HepG2 (cell line): ENCODE results near the gene ZNF174. TPM values are rescaled to one million over a fixed set of nuclear protein-coding genes. Genes with fewer than 3 reads are reported as not detected.

Experiments
- CEBPB ChIP-seq: IDR thresholded peaks from 2 replicates; pipeline ENCODE4 v1.6.1; 2011; ENCODE audit warnings: low read depth, low read length, improper control_type of control experiment, borderline replicate concordance
- FOXA1 ChIP-seq, 2 experiments: fragments of 450-650 bp in 1 of 2; sonication (generic) in 1 of 2; formaldehyde crosslinking in 1 of 2; IDR thresholded peaks; 2 replicates each; pipeline versions ENCODE4 v1.4.0 to v1.6.1; 2016 to 2020; ENCODE audit warnings: missing genetic modification reagents in 1 of 2
- GTF2F1 ChIP-seq: fragments of 150-350 bp; IDR thresholded peaks from 2 replicates; pipeline ENCODE4 v1.6.1; 2014; ENCODE audit warnings: low read length
- HNRNPH1 ChIP-seq: fragments of 200-400 bp; formaldehyde crosslinking; optimal IDR thresholded peaks from 2 replicates; pipeline ENCODE3; 2017; ENCODE audit warnings: mild to moderate bottlenecking, low read depth, low read length
- HNRNPLL ChIP-seq: fragments of 200-400 bp; formaldehyde crosslinking; IDR thresholded peaks from 2 replicates; pipeline ENCODE4 v1.6.1; 2017; ENCODE audit warnings: mild to moderate bottlenecking, low read depth, low read length; ENCODE audit not compliant: poor library complexity, severe bottlenecking
- HOXA3 ChIP-seq: sonication (generic); formaldehyde crosslinking; IDR thresholded peaks from 2 replicates; pipeline ENCODE4 v1.5.0; 2020; ENCODE audit warnings: missing genetic modification reagents
- KMT2B ChIP-seq: IDR thresholded peaks from 2 replicates; pipeline ENCODE4 v1.6.1; 2016; ENCODE audit warnings: missing genetic modification reagents, missing compliant biosample characterization
- MAZ ChIP-seq, 2 experiments: sonication (generic) in 1 of 2; formaldehyde crosslinking in 1 of 2; IDR thresholded peaks; 2 replicates each; pipeline versions ENCODE4 v1.5.0 to v1.6.1; 2012 to 2020; ENCODE audit warnings: low read depth in 2 of 2, mild to moderate bottlenecking in 2 of 2, borderline replicate concordance in 1 of 2, improper control_type of control experiment in 1 of 2, low read length in 1 of 2, missing genetic modification reagents in 1 of 2, moderate library complexity in 1 of 2
- PAX8 ChIP-seq: sonication (generic); formaldehyde crosslinking; IDR thresholded peaks from 2 replicates; pipeline ENCODE4 v1.8.0; 2022; ENCODE audit warnings: mild to moderate bottlenecking, missing genetic modification reagents, borderline replicate concordance
- REL ChIP-seq: sonication (generic); formaldehyde crosslinking; conservative IDR thresholded peaks from 2 replicates; pipeline ENCODE4 v1.8.0; 2022; ENCODE audit warnings: mild to moderate bottlenecking, missing genetic modification reagents, moderate library complexity
- RFX5 ChIP-seq: IDR thresholded peaks from 2 replicates; pipeline ENCODE4 v1.6.1; 2011; ENCODE audit warnings: low read depth, low read length, improper control_type of control experiment
- SAFB2 ChIP-seq: sonication (generic); formaldehyde crosslinking; IDR thresholded peaks from 2 replicates; pipeline ENCODE4 v1.5.1; 2020; ENCODE audit warnings: missing genetic modification reagents, low read depth, mild to moderate bottlenecking, borderline replicate concordance
- ZNF12 ChIP-seq: sonication (generic); formaldehyde crosslinking; IDR thresholded peaks from 2 replicates; pipeline ENCODE4 v1.5.0; 2020; ENCODE audit warnings: missing genetic modification reagents
- ZNF292 ChIP-seq: sonication (generic); formaldehyde crosslinking; IDR thresholded peaks from 2 replicates; pipeline ENCODE4 v1.8.1; 2022; ENCODE audit warnings: mild to moderate bottlenecking, low read depth, missing genetic modification reagents, borderline replicate concordance
- ZNF446 ChIP-seq: sonication (generic); formaldehyde crosslinking; IDR thresholded peaks from 2 replicates; pipeline ENCODE4 v1.5.0; 2020; ENCODE audit warnings: mild to moderate bottlenecking, missing genetic modification reagents
- ZNF468 ChIP-seq: sonication (generic); formaldehyde crosslinking; IDR thresholded peaks from 2 replicates; pipeline ENCODE4 v1.8.0; 2022; ENCODE audit warnings: mild to moderate bottlenecking, moderate library complexity, missing genetic modification reagents
- ZNF501 ChIP-seq: sonication (generic); formaldehyde crosslinking; IDR thresholded peaks from 2 replicates; pipeline ENCODE4 v1.5.1; 2020; ENCODE audit warnings: mild to moderate bottlenecking, moderate library complexity, missing genetic modification reagents
- polyA plus RNA-seq, 8 experiments: library from polyadenylated mRNA; depleted of rRNA in 3 of 8; stranded (reverse) in 7 of 8; unstranded in 1 of 8; fragments of >200 nt; fragmentation: Illumina TruSeq in 4 of 8; extraction: Trizol in 4 of 8; gene quantifications; 2 replicates each; pipeline versions ENCODE4 v1.2.1 to v1.2.3, GENCODE V29; 2011 to 2016; ENCODE audit warnings: low read depth in 4 of 8, missing spikeins in 1 of 8, mixed read lengths in 1 of 8; ENCODE audit not compliant: insufficient read depth in 1 of 8
- total RNA-seq, 5 experiments: library from RNA; depleted of rRNA; stranded (reverse); fragments of >200 nt; fragmentation: Illumina TruSeq; extraction: Trizol; gene quantifications; 2 replicates each; pipeline ENCODE4 v1.2.3, GENCODE V29; 2016; ENCODE audit warnings: low read depth in 1 of 5
- TF ChIP-seq, protein P1 (sequence below): sonication (generic); formaldehyde crosslinking; IDR thresholded peaks from 2 replicates; pipeline ENCODE4 v1.4.0; 2020; ENCODE audit warnings: mild to moderate bottlenecking, missing genetic modification reagents
- TF ChIP-seq, protein P2 (sequence below): sonication (generic); formaldehyde crosslinking; IDR thresholded peaks from 2 replicates; pipeline ENCODE4 v1.5.0; 2020; ENCODE audit warnings: missing genetic modification reagents
- TF ChIP-seq, protein P3 (sequence below): sonication (generic); formaldehyde crosslinking; IDR thresholded peaks from 2 replicates; pipeline ENCODE4 v1.5.0; 2020; ENCODE audit warnings: missing genetic modification reagents

Gene ZNF174
- total and polyA plus RNA-seq, 2 of the 13 experiments (the other 11 are each of a cell fraction or from before 2014, with no cell fraction given) = 8.3 to 10.6 TPM

DNA sequence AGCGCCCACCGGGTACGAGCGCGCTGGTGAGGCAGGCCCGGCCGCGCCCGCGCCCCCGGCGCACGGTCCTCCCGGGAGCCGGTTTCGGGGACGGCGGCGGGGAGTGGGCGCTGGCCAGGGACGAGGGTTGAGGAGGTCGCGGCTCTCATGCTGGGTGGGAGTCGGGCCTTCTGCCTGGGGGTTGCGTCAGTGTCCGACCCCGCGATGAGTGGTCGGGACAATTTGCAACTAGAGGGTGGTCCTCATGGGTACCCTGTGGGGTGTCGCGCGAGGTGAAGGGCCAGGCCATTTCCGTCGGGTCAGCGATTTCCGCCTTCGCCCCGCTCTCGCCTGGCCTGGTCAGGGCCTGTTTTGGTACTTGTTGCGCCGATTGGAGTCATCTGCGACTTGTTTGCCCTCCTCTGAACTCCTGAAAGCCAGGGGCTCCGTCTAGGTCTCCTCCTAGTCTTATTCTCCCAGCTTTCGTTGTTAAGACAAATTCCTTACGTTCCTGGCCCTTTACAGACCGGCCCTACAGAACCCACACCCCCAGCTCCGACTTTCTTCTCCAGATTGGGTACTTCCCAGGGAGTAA, 57.4 kb downstream of the ZNF174 start (continued):
- TF ChIP-seq MAZ (IDR thresholded peaks at IDR 0.05; ENCODE audit: borderline replicate concordance, low read depth, low read length) (no peak), MAZ (CRISPR knock-in tag; IDR thresholded peaks at IDR 0.05; ENCODE audit: low read depth) (peak; percentile 1; the same call in 1 of the 2 replicates), ZNF446 (CRISPR knock-in tag) (peak; percentile 14; the same call in 1 of the 2 replicates), RFX5 (no peak), HOXA3 (CRISPR knock-in tag) (no peak), HNRNPH1 (no peak), GTF2F1 (no peak), ZNF468 (CRISPR knock-in tag) (no peak), HNRNPLL (no peak), FOXA1 (IDR thresholded peaks at IDR 0.05) (no peak), FOXA1 (CRISPR knock-in tag; IDR thresholded peaks at IDR 0.05) (no peak), ZNF12 (CRISPR knock-in tag) (no peak), KMT2B (CRISPR knock-in tag) (no peak), CEBPB (no peak), REL (CRISPR knock-in tag) (no peak), ZNF501 (peak; percentile 64; the same call in 1 of the 2 replicates), ZNF292 (CRISPR knock-in tag) (no peak), PAX8 (CRISPR knock-in tag) (0 out of 2 replicates have a peak, but pooled peaks have one; percentile 42), SAFB2 (CRISPR knock-in tag) (no peak)
- TF ChIP-seq, protein P1, sequence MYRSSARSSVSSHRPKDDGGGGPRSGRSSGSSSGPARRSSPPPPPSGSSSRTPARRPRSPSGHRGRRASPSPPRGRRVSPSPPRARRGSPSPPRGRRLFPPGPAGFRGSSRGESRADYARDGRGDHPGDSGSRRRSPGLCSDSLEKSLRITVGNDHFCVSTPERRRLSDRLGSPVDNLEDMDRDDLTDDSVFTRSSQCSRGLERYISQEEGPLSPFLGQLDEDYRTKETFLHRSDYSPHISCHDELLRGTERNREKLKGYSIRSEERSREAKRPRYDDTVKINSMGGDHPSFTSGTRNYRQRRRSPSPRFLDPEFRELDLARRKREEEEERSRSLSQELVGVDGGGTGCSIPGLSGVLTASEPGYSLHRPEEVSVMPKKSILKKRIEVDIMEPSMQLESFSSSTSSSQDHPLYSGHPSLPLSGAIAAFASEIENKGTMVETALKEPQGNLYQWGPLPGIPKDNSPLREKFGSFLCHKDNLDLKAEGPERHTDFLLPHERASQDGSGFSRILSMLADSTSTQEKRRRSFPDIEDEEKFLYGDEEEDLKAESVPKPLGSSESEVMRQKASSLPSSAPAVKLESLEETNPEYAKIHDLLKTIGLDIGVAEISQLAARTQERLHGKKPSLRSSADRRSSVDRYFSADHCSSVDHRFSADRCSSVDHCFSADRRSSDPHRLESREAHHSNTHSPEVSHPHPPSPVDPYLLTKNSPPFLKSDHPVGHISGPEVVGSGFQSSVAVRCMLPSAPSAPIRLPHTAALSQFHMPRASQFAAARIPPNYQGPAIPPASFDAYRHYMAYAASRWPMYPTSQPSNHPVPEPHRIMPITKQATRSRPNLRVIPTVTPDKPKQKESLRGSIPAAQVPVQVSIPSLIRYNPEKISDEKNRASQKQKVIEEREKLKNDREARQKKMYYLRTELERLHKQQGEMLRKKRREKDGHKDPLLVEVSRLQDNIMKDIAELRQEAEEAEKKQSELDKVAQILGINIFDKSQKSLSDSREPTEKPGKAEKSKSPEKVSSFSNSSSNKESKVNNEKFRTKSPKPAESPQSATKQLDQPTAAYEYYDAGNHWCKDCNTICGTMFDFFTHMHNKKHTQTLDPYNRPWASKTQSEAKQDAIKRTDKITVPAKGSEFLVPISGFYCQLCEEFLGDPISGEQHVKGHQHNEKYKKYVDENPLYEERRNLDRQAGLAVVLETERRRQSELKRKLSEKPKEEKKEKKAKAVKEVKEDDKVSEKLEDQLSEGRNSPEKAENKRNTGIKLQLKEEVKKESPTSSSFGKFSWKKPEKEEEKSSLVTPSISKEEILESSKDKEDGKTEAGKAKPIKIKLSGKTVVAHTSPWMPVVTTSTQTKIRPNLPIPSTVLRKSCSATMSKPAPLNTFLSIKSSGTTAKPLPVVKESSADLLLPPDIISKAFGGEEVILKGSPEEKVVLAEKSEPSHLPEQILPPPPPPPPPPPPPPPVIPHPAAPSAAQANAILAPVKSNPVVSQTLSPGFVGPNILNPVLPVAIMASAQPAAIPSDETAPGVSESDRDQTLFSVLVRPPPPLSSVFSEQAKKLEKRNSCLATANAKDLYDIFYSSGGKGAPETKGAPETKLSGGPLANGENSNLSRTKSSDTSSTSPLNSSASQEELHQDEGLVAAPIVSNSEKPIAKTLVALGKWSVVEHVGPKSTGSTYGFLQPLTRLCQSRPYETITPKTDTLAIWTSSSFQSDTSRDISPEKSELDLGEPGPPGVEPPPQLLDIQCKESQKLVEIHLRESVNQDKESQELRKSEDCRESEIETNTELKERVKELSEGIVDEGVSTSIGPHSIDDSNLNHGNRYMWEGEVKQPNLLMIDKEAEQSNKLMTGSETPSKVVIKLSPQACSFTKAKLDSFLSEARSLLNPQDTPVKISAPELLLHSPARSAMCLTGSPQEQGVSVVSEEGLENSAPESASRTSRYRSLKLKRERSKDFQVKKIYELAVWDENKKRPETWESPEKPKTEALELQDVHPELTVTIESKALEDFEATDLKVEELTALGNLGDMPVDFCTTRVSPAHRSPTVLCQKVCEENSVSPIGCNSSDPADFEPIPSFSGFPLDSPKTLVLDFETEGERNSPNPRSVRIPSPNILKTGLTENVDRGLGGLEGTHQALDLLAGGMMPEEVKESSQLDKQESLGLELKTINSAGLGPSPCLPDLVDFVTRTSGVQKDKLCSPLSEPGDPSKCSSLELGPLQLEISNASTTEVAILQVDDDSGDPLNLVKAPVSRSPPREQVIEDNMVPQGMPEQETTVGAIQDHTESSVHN (CRISPR knock-in tag) = no peak
- TF ChIP-seq, protein P2, sequence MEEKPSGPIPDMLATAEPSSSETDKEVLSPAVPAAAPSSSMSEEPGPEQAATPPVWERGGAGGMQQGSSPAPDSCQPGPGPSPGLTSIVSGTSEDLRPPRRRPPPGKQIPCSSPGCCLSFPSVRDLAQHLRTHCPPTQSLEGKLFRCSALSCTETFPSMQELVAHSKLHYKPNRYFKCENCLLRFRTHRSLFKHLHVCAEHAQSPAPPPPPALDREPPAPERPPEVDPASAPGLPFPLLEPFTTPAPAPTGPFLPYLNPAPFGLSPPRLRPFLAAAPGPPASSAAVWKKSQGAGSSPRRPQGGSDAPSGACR = no peak
- TF ChIP-seq, protein P3, sequence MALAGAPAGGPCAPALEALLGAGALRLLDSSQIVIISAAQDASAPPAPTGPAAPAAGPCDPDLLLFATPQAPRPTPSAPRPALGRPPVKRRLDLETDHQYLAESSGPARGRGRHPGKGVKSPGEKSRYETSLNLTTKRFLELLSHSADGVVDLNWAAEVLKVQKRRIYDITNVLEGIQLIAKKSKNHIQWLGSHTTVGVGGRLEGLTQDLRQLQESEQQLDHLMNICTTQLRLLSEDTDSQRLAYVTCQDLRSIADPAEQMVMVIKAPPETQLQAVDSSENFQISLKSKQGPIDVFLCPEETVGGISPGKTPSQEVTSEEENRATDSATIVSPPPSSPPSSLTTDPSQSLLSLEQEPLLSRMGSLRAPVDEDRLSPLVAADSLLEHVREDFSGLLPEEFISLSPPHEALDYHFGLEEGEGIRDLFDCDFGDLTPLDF (CRISPR knock-in tag) = no peak
